ENCODE results near the gene ADSS1. TPM values are rescaled to one million over a fixed set of nuclear protein-coding genes. Genes with fewer than 3 reads are reported as not detected.
A peak's percentile ranks its signal among the peaks of the same experiment; 100 is the strongest.

ADSS1 gene
- total RNA-seq, 1 donor, result 4.3 TPM

DNA sequence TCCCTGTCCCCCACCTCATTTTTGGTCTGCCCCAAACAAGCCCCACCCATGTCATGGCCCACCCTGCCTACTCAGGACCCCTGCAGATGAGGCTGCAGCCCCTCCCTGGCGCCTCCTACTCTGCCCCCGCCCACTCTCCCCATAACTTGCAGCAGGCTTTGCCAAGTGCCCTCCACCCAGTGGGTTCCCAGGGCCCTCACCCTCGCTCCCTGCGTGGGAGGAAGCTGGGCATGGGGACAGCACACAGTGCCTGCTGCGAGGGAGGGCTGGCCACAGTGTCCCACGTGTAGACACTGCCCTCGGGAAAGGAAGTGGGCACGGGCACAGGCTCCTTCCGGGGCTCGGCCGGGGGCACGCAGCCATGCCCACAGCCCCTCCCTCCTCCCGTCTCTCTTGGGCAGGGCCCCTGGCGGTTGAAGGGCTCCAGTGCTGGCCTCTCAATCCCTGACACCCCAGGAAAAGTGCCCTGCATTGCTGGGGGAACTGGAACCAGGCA is 62.1 kb downstream of the ADSS1 start:
- H3K36me3 ChIP-seq (ENCODE audit: insufficient read depth, low read length), result peaks cover 15% of the 10 kb centered on the region
- H4K20me1 ChIP-seq (ENCODE audit: insufficient read depth, low read length), result peaks cover 42% of the 10 kb centered on the region
- H3K79me2 ChIP-seq (ENCODE audit: insufficient read depth, low read length), result peaks cover 82% of the 10 kb centered on the region
- no peaks in the 10 kb centered on the region for H3K4me1 ChIP-seq (ENCODE audit: insufficient read depth, low read length)
- no peak overlapping the region for H3K27ac ChIP-seq (ENCODE audit: low read depth, low read length)
- no peak overlapping the region for H3K4me2 ChIP-seq (ENCODE audit: insufficient read depth, low read length)
- H3K9me3 ChIP-seq (ENCODE audit: low read depth, low read length), result no peaks in the 10 kb centered on the region
- no peak for TF ChIP-seq CTCF (IDR thresholded peaks at IDR 0.05; ENCODE audit: extremely low read depth, low read depth, low read length)
- no peak overlapping the region for H2AFZ ChIP-seq (ENCODE audit: low read length)
- no peaks in the 10 kb centered on the region for H3K27me3 ChIP-seq (ENCODE audit: insufficient read depth, low read length)
- DNase-seq (ENCODE audit: insufficient read length, low spot score, missing footprints), result peak; percentile 88
- no peak overlapping the region for H3K4me3 ChIP-seq (ENCODE audit: insufficient read depth, low read length)

DNA sequence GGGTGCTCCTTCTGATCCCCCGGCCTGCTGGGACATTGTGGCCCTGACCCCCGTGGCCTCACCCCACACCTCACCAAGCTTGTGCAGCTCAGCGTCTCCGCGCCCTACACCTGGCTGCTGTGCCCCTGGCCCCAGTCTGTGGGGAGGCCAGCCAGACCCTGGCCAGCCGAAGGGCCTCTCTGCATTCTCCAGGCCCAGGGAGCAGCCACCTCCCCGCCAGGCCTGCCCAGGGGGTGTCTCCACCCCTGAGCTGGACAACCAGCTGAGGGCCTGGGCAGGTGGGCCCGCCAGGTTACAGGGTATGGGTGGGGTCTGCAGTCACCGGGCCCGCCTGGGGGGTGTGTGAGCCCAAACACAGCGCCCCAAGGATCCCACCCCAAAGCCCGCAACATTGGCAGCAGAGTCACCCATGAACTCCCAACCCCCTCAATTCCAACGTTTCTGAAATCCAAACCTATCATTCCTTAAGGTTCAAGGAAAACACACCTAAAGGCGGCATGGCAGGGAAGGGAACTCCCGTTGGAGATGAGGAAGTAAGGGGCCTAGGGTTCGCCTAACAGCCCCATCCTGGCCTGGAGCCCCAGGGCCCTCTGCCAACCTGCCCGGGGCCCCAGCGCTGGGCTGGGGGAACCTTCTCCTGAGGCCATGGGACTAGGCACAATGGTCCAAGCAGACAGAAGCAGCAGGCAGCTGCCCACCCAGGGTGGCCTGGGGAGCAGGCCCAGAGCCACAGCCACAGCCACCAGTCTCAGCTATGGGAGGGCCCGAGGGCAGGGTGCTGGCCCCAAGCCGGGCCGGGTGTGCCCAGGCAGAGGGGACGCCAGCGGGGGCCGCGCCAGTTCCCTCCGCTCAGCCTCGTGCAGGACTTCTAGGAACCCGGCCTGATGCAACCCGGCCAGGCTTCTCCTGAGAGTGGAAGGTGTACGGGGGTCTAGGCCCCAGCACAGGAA is 63.0 kb downstream of the ADSS1 start:
- no peak for TF ChIP-seq CTCF (IDR thresholded peaks at IDR 0.05; ENCODE audit: extremely low read depth, low read depth, low read length)
- H3K36me3 ChIP-seq (ENCODE audit: insufficient read depth, low read length), result peaks cover 15% of the 10 kb centered on the region
- peaks cover 51% of the 10 kb centered on the region for H4K20me1 ChIP-seq (ENCODE audit: insufficient read depth, low read length)

DNA sequence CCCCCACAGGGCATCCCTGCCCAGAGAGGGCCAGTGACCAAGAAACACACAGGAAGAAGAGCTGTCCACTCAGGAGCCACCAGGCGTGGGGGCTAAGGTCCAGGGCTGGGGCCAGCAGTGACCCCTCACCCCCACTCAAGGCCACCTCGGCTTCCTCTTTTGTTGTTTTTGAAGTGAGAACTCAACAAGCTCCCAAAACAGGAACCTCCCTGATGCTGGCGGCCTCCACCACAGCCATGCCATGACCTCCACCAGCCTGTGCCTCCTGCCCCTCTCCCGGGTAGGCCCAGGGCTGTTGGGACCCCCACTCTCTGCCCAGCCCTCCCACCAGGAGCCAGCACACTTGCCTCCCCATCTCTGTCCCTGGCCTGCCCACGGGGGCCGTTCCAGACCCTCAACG is 63.7 kb downstream of the ADSS1 start:
- no peaks in the 10 kb centered on the region for H3K4me1 ChIP-seq (ENCODE audit: insufficient read depth, low read length)
- peak; percentile 89 for DNase-seq (ENCODE audit: insufficient read length, low spot score, missing footprints)
- H3K27me3 ChIP-seq (ENCODE audit: insufficient read depth, low read length), result no peaks in the 10 kb centered on the region
- peaks cover 15% of the 10 kb centered on the region for H3K36me3 ChIP-seq (ENCODE audit: insufficient read depth, low read length)
- H3K4me3 ChIP-seq (ENCODE audit: insufficient read depth, low read length), result no peak overlapping the region
- no peak overlapping the region for H3K4me2 ChIP-seq (ENCODE audit: insufficient read depth, low read length)
- H3K79me2 ChIP-seq (ENCODE audit: insufficient read depth, low read length), result peaks cover 92% of the 10 kb centered on the region
- no peaks in the 10 kb centered on the region for H3K9me3 ChIP-seq (ENCODE audit: low read depth, low read length)
- H2AFZ ChIP-seq (ENCODE audit: low read length), result no peak overlapping the region
- H4K20me1 ChIP-seq (ENCODE audit: insufficient read depth, low read length), result peaks cover 55% of the 10 kb centered on the region
- no peak for TF ChIP-seq CTCF (IDR thresholded peaks at IDR 0.05; ENCODE audit: extremely low read depth, low read depth, low read length)
- H3K27ac ChIP-seq (ENCODE audit: low read depth, low read length), result no peak overlapping the region

More for the DNA sequence above, 63.0 kb downstream of the ADSS1 start:
- no peak overlapping the region for H3K27ac ChIP-seq (ENCODE audit: low read depth, low read length)
- H2AFZ ChIP-seq (ENCODE audit: low read length), result no peak overlapping the region
- DNase-seq (ENCODE audit: insufficient read length, low spot score, missing footprints), result peak; percentile 66
- no peaks in the 10 kb centered on the region for H3K27me3 ChIP-seq (ENCODE audit: insufficient read depth, low read length)
- no peaks in the 10 kb centered on the region for H3K4me1 ChIP-seq (ENCODE audit: insufficient read depth, low read length)
- no peak overlapping the region for H3K4me3 ChIP-seq (ENCODE audit: insufficient read depth, low read length)
- H3K9me3 ChIP-seq (ENCODE audit: low read depth, low read length), result no peaks in the 10 kb centered on the region
- peaks cover 86% of the 10 kb centered on the region for H3K79me2 ChIP-seq (ENCODE audit: insufficient read depth, low read length)
- no peak overlapping the region for H3K4me2 ChIP-seq (ENCODE audit: insufficient read depth, low read length)

DNA sequence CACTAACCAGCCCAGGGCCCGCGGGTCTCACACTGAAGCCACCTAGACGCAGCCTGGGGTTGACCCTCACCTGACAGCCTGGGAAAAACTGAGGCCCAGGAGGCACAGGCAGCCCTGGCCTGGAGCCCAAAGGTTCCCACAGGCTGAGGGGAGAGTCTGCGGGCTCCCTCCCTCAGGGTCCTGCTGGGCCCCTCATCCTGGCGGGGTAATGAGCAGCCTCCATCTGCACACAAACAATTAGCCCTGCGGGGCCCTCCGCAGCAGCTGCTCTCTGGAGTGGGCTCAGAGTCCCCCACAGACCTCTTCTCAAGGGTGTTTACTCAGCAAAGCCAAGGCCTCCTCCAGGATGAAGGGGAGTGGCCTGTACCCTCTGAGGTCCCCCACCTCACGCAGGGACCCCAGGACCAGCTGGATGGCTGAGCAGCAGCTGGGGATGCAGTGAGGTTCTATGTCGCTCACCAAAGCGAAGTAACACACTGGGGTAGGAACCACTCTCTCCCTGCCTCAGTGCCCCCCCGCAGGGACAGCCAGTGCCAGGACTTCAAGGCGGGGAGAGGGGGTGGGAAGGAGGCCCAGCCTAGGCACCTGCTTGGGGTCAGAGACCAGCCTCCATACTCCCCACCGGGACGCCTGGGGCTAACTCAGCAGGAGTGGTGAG is 64.3 kb downstream of the ADSS1 start:
- Histone ChIP-seq H3K4me1 (ENCODE audit: insufficient read depth, low read length) (no peaks in the 10 kb centered on the region), H3K27me3 (ENCODE audit: insufficient read depth, low read length) (no peaks in the 10 kb centered on the region), H3K4me3 (ENCODE audit: insufficient read depth, low read length) (no peak overlapping the region), H3K27ac (ENCODE audit: low read depth, low read length) (no peak overlapping the region), H3K4me2 (ENCODE audit: insufficient read depth, low read length) (no peak overlapping the region), H3K79me2 (ENCODE audit: insufficient read depth, low read length) (peaks cover 96% of the 10 kb centered on the region), H3K9me3 (ENCODE audit: low read depth, low read length) (no peaks in the 10 kb centered on the region), H2AFZ (ENCODE audit: low read length) (no peak overlapping the region), H3K36me3 (ENCODE audit: insufficient read depth, low read length) (peaks cover 15% of the 10 kb centered on the region), H4K20me1 (ENCODE audit: insufficient read depth, low read length) (peaks cover 57% of the 10 kb centered on the region)
- no peak for TF ChIP-seq CTCF (IDR thresholded peaks at IDR 0.05; ENCODE audit: extremely low read depth, low read depth, low read length)
- peak; percentile 82 for DNase-seq (ENCODE audit: insufficient read length, low spot score, missing footprints)
